Cardiac muscle cell (in vitro differentiated cells and primary cell): ENCODE measurements around the gene POLR3K. TPM values are rescaled to one million over a fixed set of nuclear protein-coding genes. Genes with fewer than 3 reads are reported as not detected.
"Not testable (repeated sequence)": the region's sequence is repeated elsewhere in the genome, so short reads cannot be mapped to it uniquely, and the experiment has no call there.

Source experiments
- DNase-seq, 2 donors: peaks; one replicate each; pipeline versions ENCODE4 v3.0.0 to v3.0.0-alpha.2; 2010 to 2017; ENCODE audit warnings: low read depth in 1 of 2, low spot score in 1 of 2
- H3K27ac ChIP-seq: fragments of 200-600 bp; sonication (generic); 2 replicates; pipeline ENCODE4 v1.5.1; 2016
- H3K27me3 ChIP-seq: fragments of 200-600 bp; sonication (generic); 2 replicates; pipeline ENCODE4 v1.6.0; 2016; ENCODE audit warnings: control low read depth
- H3K36me3 ChIP-seq: fragments of 200-600 bp; sonication (generic); 2 replicates; pipeline ENCODE4 v1.5.1; 2016; ENCODE audit warnings: control low read depth
- H3K4me1 ChIP-seq: fragments of 200-600 bp; sonication (generic); 2 replicates; pipeline ENCODE4 v1.8.1; 2017; ENCODE audit warnings: low read depth, mild to moderate bottlenecking, mixed run types
- H3K4me3 ChIP-seq: fragments of 200-600 bp; sonication (generic); 2 replicates; pipeline ENCODE4 v1.5.1; 2016; ENCODE audit warnings: mild to moderate bottlenecking
- H3K9me3 ChIP-seq: fragments of 200-600 bp; sonication (generic); 2 replicates; pipeline ENCODE4 v1.5.1; 2017; ENCODE audit warnings: low read depth, mild to moderate bottlenecking, control low read depth
- CTCF ChIP-seq: IDR thresholded peaks from 2 replicates; pipeline ENCODE4 v1.5.1; 2012; ENCODE audit warnings: low read depth, mild to moderate bottlenecking, low read length
- polyA plus RNA-seq: library from polyadenylated mRNA; unstranded; fragments of >200 nt; fragmentation: Nextera tagmentation; extraction: Ambion mirVana; gene quantifications from 2 replicates; pipeline ENCODE4 v1.2.1, GENCODE V29; 2016
- total RNA-seq: library from RNA; depleted of rRNA; stranded (reverse); fragments of >200 nt; gene quantifications from 2 replicates; pipeline ENCODE4 v1.2.3, GENCODE V29; 2016

Gene POLR3K
- total and polyA plus RNA-seq, 2 experiments from 2014 or later = 7.1 to 29.6 TPM

GRCh38 chr16:35678-36305, 17.6 kb downstream of the POLR3K start:
- no peak for TF ChIP-seq CTCF
- Histone ChIP-seq H3K27me3 (no peaks in the 10 kb centered on the region), H3K27ac (peak overlapping the region; percentile 19), H3K4me1 (peaks cover 8% of the 10 kb centered on the region), H3K9me3 (no peaks in the 10 kb centered on the region), H3K4me3 (no peak overlapping the region), H3K36me3 (no peaks in the 10 kb centered on the region)
- no peak for DNase-seq

- H3K36me3 ChIP-seq = no peaks in the 10 kb centered on the region
- DNase-seq = no peak
- H3K4me3 ChIP-seq = no peak overlapping the region
- H3K27ac ChIP-seq = peak overlapping the region; percentile 19
- peaks cover 8% of the 10 kb centered on the region for H3K4me1 ChIP-seq
- H3K27me3 ChIP-seq = no peaks in the 10 kb centered on the region
- TF ChIP-seq CTCF = no peak
- H3K9me3 ChIP-seq = no peaks in the 10 kb centered on the region
Observed at GRCh38 chr16:35011-35677, 18.3 kb downstream of the POLR3K start.

GRCh38 chr16:34648-34987, 18.8 kb downstream of the POLR3K start:
- DNase-seq = peak in 1 of 2 donors; percentile 23
- Histone ChIP-seq H3K4me1 (peaks cover 8% of the 10 kb centered on the region), H3K27me3 (no peaks in the 10 kb centered on the region), H3K27ac (peak overlapping the region; percentile 19), H3K4me3 (no peak overlapping the region), H3K9me3 (no peaks in the 10 kb centered on the region), H3K36me3 (no peaks in the 10 kb centered on the region)
- TF ChIP-seq CTCF = no peak

GRCh38 chr16:33877-34647, 19.3 kb downstream of the POLR3K start:
- H3K9me3 ChIP-seq = no peaks in the 10 kb centered on the region
- H3K4me3 ChIP-seq = no peak overlapping the region
- no peak overlapping the region for H3K27ac ChIP-seq
- no peak for DNase-seq
- no peaks in the 10 kb centered on the region for H3K27me3 ChIP-seq
- peaks cover 8% of the 10 kb centered on the region for H3K4me1 ChIP-seq
- H3K36me3 ChIP-seq = no peaks in the 10 kb centered on the region
- TF ChIP-seq CTCF = no peak

- H3K27ac ChIP-seq, DNase-seq, H3K4me3 ChIP-seq, H3K27me3 ChIP-seq, H3K9me3 ChIP-seq, H3K4me1 ChIP-seq, H3K36me3 ChIP-seq: not testable (repeated sequence)
Observed at GRCh38 chr16:33154-33876, 20.1 kb downstream of the POLR3K start.

- H3K9me3 ChIP-seq, H3K4me1 ChIP-seq, H3K27me3 ChIP-seq: not testable (repeated sequence)
Observed at GRCh38 chr16:30627-31026, 22.8 kb downstream of the POLR3K start.

GRCh38 chr16:25926-26348, 27.5 kb downstream of the POLR3K start:
- not testable (repeated sequence) for H3K36me3 ChIP-seq, DNase-seq, H3K27ac ChIP-seq, H3K27me3 ChIP-seq, H3K4me1 ChIP-seq, H3K9me3 ChIP-seq, H3K4me3 ChIP-seq

More at GRCh38 chr16:30627-31026, 22.8 kb downstream of the POLR3K start:
- H3K27ac ChIP-seq, H3K4me3 ChIP-seq, H3K36me3 ChIP-seq, DNase-seq: not testable (repeated sequence)

- not testable (repeated sequence) for H3K27ac ChIP-seq, H3K36me3 ChIP-seq, DNase-seq, H3K27me3 ChIP-seq, H3K9me3 ChIP-seq, H3K4me3 ChIP-seq, H3K4me1 ChIP-seq
Observed at GRCh38 chr16:24151-24550, 29.3 kb downstream of the POLR3K start.

GRCh38 chr16:20886-21285, 32.5 kb downstream of the POLR3K start:
- H3K4me3 ChIP-seq, H3K27ac ChIP-seq, H3K36me3 ChIP-seq, DNase-seq, H3K4me1 ChIP-seq, H3K27me3 ChIP-seq, H3K9me3 ChIP-seq: not testable (repeated sequence)
